Measurements from ENCODE around the gene FAM210B. TPM values are rescaled to one million over a fixed set of nuclear protein-coding genes. Genes with fewer than 3 reads are reported as not detected.

FAM210B gene
- polyA plus RNA-seq, 2 of the 4 experiments (the other 2 are of a cell fraction), result 9.1 to 13.1 TPM

GRCh38 chr20:56395166-56395565 is 36.4 kb downstream of the FAM210B start:
- FAIRE-seq, result no peak
- POLR2A ChIA-PET, result no interaction called here
- CTCF ChIA-PET, result interaction anchor here (0.9 to 2.2 kb wide), 4 partner anchors 12 to 55 kb away, joined by 3 to 7 read pairs (median 4); no protein-coding TSS in a partner anchor
- no peak for DNase-seq (ENCODE audit: low read depth in 1 of 2, low spot score in 1 of 2)
- no peak for TF ChIP-seq ZSCAN20 (CRISPR knock-in tag; IDR thresholded peaks at IDR 0.05)
- no peak for TF ChIP-seq MAX (IDR thresholded peaks at IDR 0.05)
- TF ChIP-seq HES2 (IDR thresholded peaks at IDR 0.05), result no peak
- TF ChIP-seq CEBPB (IDR thresholded peaks at IDR 0.05), result no peak
- no peak for TF ChIP-seq EHMT2 (IDR thresholded peaks at IDR 0.05; ENCODE audit: low read depth)
- TF ChIP-seq SMC3 (IDR thresholded peaks at IDR 0.05), result no peak
- TF ChIP-seq JUN (IDR thresholded peaks at IDR 0.05), result no peak
- 88% methylated on average over 4 of the region's 4 CpGs for WGBS (ENCODE audit: missing lambda C conversion rate)
- H3K9me3 ChIP-seq, result no peaks in the 10 kb centered on the region
- no peak overlapping the region for H3K27ac ChIP-seq
- H3K4me3 ChIP-seq, result no peak overlapping the region
- ATAC-seq, result no peak
- peaks cover 17% of the 10 kb centered on the region for H3K4me1 ChIP-seq
- H3K4me2 ChIP-seq, result no peak overlapping the region

GRCh38 chr20:56400001-56400640 is 41.3 kb downstream of the FAM210B start:
- no peak for TF ChIP-seq CHD2 (IDR thresholded peaks at IDR 0.05; ENCODE audit: low read length, partially characterized antibody)
- no peak for TF ChIP-seq TP53 (CRISPR knock-in tag; IDR thresholded peaks at IDR 0.05)
- TF ChIP-seq CTCF (IDR thresholded peaks at IDR 0.05), result peak; percentile 75
- TF ChIP-seq CHD4 (IDR thresholded peaks at IDR 0.05; ENCODE audit: borderline replicate concordance), result no peak
- TF ChIP-seq SMC3 (IDR thresholded peaks at IDR 0.05), result peak; percentile 50; the same call in 2 of the 3 replicates
- no peak for TF ChIP-seq MYC (IDR thresholded peaks at IDR 0.05; ENCODE audit: borderline replicate concordance, low read length)
- no peak for TF ChIP-seq JUN (IDR thresholded peaks at IDR 0.05)
- no peak for TF ChIP-seq HOXB13 (CRISPR knock-in tag; IDR thresholded peaks at IDR 0.05; ENCODE audit: low read depth)
- TF ChIP-seq HOXA7 (CRISPR knock-in tag; IDR thresholded peaks at IDR 0.05), result no peak
- TF ChIP-seq BHLHE40 (IDR thresholded peaks at IDR 0.05; ENCODE audit: low read depth, low read length), result no peak
- no peak for TF ChIP-seq MAZ (IDR thresholded peaks at IDR 0.05; ENCODE audit: borderline replicate concordance, low read depth, low read length)
- no peak for TF ChIP-seq MAFK (IDR thresholded peaks at IDR 0.05; ENCODE audit: partially characterized antibody)
- peak; percentile 48 to 53; a peak in 3 of 5 replicates for TF ChIP-seq RAD21 (conservative IDR thresholded peaks at IDR 0.05 in 1 of 2, IDR thresholded peaks at IDR 0.05 in 1 of 2)
- CTCF ChIA-PET, result interaction anchor here (0.9 to 1.6 kb wide), 5 partner anchors 8 to 115 kb away, joined by 3 to 6 read pairs (median 3); partner anchors contain the start of genes AURKA, CASS4 and CSTF1
- ATAC-seq (peak; percentile 78 to 79; a peak in 5 of 6 replicates), FAIRE-seq (no peak), DNase-seq (ENCODE audit: low read depth in 1 of 2, low spot score in 1 of 2) (peak; percentile 41 to 71)
- Histone ChIP-seq H3K4me3 (no peak overlapping the region), H3K9me3 (no peaks in the 10 kb centered on the region), H3K4me1 (no peaks in the 10 kb centered on the region), H3K27ac (no peak overlapping the region), H3K4me2 (no peak overlapping the region)
- POLR2A ChIA-PET, result no interaction called here

- FAIRE-seq (no peak), ATAC-seq (no peak), DNase-seq (ENCODE audit: low read depth in 1 of 2, low spot score in 1 of 2) (no peak)
- TF ChIP-seq BHLHE40 (IDR thresholded peaks at IDR 0.05; ENCODE audit: low read depth, low read length) (no peak), SREBF2 (IDR thresholded peaks at IDR 0.05) (no peak), ELK1 (IDR thresholded peaks at IDR 0.05; ENCODE audit: low read depth, low read length) (no peak), POLR2AphosphoS2 (conservative IDR thresholded peaks at IDR 0.05; ENCODE audit: low read length) (no peak), ATOH8 (CRISPR knock-in tag; IDR thresholded peaks at IDR 0.05; ENCODE audit: low read depth) (no peak)
- H3K27ac ChIP-seq, result no peak overlapping the region
- 96% methylated on average over 26 of the region's 26 CpGs for WGBS (ENCODE audit: missing lambda C conversion rate)
- no peaks in the 10 kb centered on the region for H3K9me3 ChIP-seq
- H3K4me2 ChIP-seq, result no peak overlapping the region
- H3K4me1 ChIP-seq, result no peaks in the 10 kb centered on the region
- no peak overlapping the region for H3K4me3 ChIP-seq
- POLR2A ChIA-PET, result no interaction called here
- CTCF ChIA-PET, result no interaction called here
Measured at GRCh38 chr20:56403465-56403864, 44.7 kb downstream of the FAM210B start.
